GM18519 (cell line): ENCODE results near the gene WIPF1.
"Not testable (repeated sequence)": the region's sequence is repeated elsewhere in the genome, so short reads cannot be mapped to it uniquely, and the experiment has no call there.

Source experiments
- ATAC-seq: cut with Tn5 transposase; IDR thresholded peaks from one replicate; pipeline ENCODE4 v1.9.1; 2021; ENCODE audit warnings: mild to moderate bottlenecking, moderate library complexity; ENCODE audit not compliant: unreplicated experiment, low FRiP score

The WIPF1 gene

GRCh38 chr2:174548021-174548420 is 49.6 kb downstream of the WIPF1 start:
- not testable (repeated sequence) for ATAC-seq

DNA sequence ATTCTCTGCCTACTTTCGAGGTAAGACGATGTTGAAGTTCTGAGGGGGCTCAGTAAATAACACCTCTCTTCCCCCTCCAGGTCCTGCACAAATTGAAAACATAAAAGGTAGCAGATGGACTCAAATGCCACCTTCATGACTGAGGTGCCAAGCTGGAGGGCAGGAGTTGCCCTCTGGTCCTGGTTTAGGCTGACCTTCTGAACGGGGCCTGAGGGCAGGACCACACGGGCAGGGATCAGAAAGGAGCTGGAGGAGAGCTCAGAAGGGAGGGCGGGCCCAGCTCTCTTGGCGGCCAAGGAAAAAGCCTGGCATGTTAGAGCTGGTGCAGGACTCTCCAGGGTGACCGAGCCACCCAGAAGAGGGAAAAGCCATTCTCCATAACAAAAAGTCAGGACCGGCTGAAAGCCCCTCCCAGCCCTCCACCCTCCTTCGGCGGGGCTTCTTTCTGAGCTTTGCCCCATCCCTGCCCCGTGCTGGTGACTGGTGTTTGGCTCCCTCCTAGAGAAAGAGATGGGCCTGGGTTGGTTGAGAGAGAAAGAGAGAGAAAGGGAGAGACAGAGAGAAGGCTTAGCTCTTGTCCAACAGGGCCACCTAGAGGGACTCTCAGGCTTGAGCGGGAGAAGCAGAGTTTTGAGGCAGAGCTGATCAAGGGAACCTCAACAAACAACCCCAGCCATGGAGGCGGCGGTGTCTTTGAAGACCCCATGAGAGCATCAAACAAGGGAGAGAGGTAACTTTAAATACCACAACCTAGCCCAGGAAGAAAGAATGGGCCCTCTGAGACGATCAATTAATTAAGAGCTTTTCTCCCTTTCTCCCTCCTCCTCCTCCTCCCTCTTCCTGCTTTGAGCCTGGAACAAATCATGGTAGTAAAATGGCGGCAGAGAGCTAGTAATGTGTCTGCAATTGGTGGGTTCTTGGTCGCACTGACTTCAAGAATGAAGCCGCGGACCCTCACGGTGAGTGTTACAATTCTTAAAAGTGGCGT is 50.8 kb downstream of the WIPF1 start:
- no peak for ATAC-seq

DNA sequence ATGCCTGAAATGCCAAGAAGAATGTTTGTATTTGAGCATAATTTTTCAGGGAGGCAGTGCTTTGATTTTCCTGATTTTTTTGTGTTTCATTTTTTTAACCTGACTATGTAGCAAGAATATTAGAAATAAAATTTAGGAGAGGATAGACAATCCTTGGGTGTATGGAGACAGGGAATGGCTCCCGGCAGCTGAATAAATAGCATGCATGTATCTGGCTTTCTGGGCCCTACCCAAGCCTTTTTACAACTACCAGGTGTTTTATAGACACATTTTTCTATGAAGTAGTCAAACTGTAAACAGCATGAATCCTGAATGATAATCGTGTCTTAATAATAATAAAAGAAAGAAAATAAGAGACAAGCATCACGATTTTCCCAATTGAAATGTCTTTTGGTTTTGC is 52.4 kb downstream of the WIPF1 start:
- ATAC-seq: no peak

GRCh38 chr2:174544802-174545201 is 52.8 kb downstream of the WIPF1 start:
- ATAC-seq: no peak

GRCh38 chr2:174544156-174544555 is 53.4 kb downstream of the WIPF1 start:
- ATAC-seq: no peak

DNA sequence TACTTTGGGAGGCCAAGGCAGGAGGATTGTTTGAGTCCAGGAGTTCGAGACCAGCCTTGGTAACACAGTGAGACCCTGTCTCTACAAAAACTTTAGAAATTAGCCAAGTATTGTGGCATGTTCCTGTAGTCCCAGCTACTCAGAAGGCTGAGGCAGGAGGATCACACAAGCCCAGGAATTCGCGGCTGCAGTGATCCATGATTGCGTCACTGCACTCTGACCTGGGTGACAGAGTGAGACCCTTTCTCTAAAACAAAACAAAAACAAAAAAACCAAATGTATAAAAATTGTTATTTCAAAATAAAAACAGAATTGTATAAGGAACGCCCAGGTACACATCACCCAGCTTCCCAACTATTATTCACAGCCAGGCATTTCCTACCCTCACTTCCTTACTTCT is 56.7 kb downstream of the WIPF1 start:
- no peak for ATAC-seq

- no peak for ATAC-seq
Observed at GRCh38 chr2:174535757-174536703, 61.6 kb downstream of the WIPF1 start.

DNA sequence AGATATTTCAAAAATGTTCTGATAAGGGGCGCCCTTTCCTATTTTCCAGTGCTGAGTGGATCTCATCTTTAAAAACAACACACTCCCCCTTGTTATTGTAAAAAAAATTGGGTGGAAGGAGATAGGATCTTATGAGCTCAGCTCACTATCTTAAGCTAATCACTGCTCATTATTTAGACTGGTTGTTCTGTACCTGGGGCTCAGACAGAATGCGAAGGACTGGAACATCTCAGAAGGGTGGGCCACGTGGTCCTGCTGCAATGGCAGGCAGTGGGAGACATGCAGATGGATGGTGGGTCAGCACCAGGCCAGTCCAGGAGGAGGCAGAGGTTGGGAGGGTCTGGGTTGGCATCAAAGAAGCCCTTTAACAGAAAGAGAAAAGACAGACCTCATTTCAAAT is 62.5 kb downstream of the WIPF1 start:
- ATAC-seq: no peak

GRCh38 chr2:174529916-174530315 is 67.7 kb downstream of the WIPF1 start:
- no peak for ATAC-seq

DNA sequence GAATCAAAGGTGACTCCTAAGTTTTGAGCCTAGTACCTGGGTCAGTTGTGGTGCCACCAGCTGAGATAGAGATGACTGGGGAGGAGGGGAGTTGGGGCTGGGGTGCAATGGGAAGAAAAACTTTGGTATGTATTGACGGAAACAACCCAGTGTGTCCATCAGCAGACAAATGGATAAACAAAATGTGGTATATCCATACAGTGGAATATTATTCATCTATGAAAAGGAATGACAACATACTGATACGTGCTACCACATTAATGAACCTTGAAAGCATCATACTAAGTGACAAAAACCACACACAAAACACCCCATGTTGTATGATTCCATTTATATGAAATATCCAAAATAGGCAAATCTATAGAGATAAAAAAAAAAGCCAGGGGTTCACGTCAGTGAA is 69.6 kb downstream of the WIPF1 start:
- ATAC-seq: no peak

DNA sequence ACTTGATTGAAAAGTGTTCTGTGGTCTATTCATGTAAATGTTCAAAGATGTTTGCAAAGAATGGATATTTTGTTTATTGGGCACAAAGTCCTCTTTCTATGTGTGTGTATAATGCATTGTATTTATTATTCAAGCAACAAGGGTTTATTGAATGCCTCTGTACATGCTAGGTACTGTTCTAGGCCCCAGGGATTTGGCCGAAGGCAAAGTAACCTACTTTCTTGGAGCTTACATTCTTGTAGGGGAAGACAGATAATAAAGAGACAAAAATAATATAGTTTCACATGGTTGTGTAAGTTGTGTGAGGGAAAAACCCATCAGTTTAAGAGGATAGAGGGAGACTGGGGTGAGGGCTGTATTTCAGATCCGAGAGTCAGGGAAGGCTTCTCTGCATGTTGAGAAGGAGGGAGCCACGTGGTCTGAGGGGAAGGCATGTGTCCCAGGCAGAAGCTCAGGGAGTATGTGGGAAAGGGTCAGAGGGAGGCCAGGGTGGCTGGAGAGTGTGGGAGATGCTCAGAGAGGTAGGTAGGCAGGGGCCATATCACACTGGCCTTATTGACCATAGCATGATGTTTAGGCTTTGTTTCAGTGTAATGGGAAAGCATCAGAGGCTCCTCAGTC is 70.4 kb downstream of the WIPF1 start:
- no peak for ATAC-seq

GRCh38 chr2:174524527-174524926 is 73.1 kb downstream of the WIPF1 start:
- no peak for ATAC-seq

DNA sequence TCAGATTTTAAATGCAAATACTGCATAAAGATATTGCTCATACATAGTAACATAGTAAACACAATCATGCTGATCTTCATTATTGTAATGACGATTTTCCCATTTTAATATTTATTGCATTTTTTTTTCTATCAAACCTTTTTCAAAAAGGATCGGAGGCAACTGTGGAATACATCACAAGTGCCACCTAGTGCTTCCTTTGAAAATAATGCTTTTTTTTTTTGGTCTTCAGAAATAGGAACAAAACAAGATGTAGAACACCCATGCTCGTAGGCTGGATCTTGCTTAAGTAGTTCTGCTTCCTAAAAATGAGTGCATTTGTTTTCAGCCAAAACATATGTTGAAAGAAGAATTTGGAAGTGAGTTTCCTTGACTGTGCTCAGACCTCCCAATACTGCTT is 75.1 kb downstream of the WIPF1 start:
- ATAC-seq: no peak

- no peak for ATAC-seq
Observed at GRCh38 chr2:174518395-174518794, 79.2 kb downstream of the WIPF1 start.

GRCh38 chr2:174516501-174517378 is 80.9 kb downstream of the WIPF1 start:
- no peak for ATAC-seq

- ATAC-seq: no peak
Observed at GRCh38 chr2:174512345-174512744, 85.3 kb downstream of the WIPF1 start.

GRCh38 chr2:174511580-174512260 is 85.9 kb downstream of the WIPF1 start:
- ATAC-seq: no peak

- no peak for ATAC-seq
Observed at GRCh38 chr2:174510583-174511189, 86.9 kb downstream of the WIPF1 start.
